ENCODE results near the gene MARCKS. TPM values are rescaled to one million over a fixed set of nuclear protein-coding genes. Genes with fewer than 3 reads are reported as not detected.

The MARCKS gene
- polyA plus RNA-seq, 2 of the 4 experiments (the other 2 are of a cell fraction), result 21.2 to 39.4 TPM

DNA sequence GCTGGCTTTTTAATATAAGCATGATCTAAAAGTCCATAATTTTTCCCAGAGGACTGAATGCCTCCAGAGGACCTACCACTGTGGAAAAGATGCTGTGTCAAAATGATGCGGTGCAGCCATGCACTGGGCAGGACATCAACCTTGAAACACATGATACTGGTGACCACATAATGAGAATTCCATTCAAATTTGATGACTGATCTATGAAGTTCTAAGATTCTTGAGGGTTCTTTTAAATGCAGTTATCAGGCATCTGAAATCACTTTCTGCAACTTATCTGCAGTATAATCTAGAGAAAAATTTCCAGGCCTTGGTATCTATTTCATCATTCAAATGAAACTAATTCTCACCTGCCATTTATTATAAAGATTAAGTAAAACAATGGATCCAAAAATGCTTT is 15.0 kb upstream of the MARCKS start:
- ATAC-seq (no peak), DNase-seq (ENCODE audit: low read depth in 1 of 2, low spot score in 1 of 2) (no peak), FAIRE-seq (no peak)
- WGBS (ENCODE audit: missing lambda C conversion rate), result 88% methylated on average over 1 of the region's 1 CpG
- Histone ChIP-seq H3K4me2 (no peak overlapping the region), H3K27ac (no peak overlapping the region), H3K9me3 (no peaks in the 10 kb centered on the region), H3K4me3 (no peak overlapping the region), H3K4me1 (no peaks in the 10 kb centered on the region)
- TF ChIP-seq GATA3 (IDR thresholded peaks at IDR 0.05; ENCODE audit: borderline replicate concordance) (no peak), HOXB13 (CRISPR knock-in tag; IDR thresholded peaks at IDR 0.05; ENCODE audit: low read depth) (no peak), CBX8 (IDR thresholded peaks at IDR 0.05) (no peak), KDM5A (IDR thresholded peaks at IDR 0.05) (no peak), FOSL2 (IDR thresholded peaks at IDR 0.05) (no peak), FOSL2 (CRISPR knock-in tag; IDR thresholded peaks at IDR 0.05) (no peak), ZFP36 (IDR thresholded peaks at IDR 0.05; ENCODE audit: borderline replicate concordance, partially characterized antibody) (no peak), FOXS1 (CRISPR knock-in tag; IDR thresholded peaks at IDR 0.05) (no peak), POLR2AphosphoS2 (conservative IDR thresholded peaks at IDR 0.05; ENCODE audit: low read length) (no peak), SMC3 (IDR thresholded peaks at IDR 0.05) (no peak), RAD21 (conservative IDR thresholded peaks at IDR 0.05 in 1 of 2, IDR thresholded peaks at IDR 0.05 in 1 of 2) (no peak), ESRRA (IDR thresholded peaks at IDR 0.05; ENCODE audit: borderline replicate concordance, low read length) (no peak), ZC3H11A (IDR thresholded peaks at IDR 0.05) (no peak), TP53 (CRISPR knock-in tag; IDR thresholded peaks at IDR 0.05) (no peak), PHF8 (IDR thresholded peaks at IDR 0.05; ENCODE audit: borderline replicate concordance, low read depth) (no peak), RNF2 (IDR thresholded peaks at IDR 0.05; ENCODE audit: borderline replicate concordance, low read depth) (no peak), MAZ (IDR thresholded peaks at IDR 0.05; ENCODE audit: borderline replicate concordance, low read depth, low read length) (no peak), JUNB (IDR thresholded peaks at IDR 0.05) (no peak)
- TF ChIP-seq, protein P1, sequence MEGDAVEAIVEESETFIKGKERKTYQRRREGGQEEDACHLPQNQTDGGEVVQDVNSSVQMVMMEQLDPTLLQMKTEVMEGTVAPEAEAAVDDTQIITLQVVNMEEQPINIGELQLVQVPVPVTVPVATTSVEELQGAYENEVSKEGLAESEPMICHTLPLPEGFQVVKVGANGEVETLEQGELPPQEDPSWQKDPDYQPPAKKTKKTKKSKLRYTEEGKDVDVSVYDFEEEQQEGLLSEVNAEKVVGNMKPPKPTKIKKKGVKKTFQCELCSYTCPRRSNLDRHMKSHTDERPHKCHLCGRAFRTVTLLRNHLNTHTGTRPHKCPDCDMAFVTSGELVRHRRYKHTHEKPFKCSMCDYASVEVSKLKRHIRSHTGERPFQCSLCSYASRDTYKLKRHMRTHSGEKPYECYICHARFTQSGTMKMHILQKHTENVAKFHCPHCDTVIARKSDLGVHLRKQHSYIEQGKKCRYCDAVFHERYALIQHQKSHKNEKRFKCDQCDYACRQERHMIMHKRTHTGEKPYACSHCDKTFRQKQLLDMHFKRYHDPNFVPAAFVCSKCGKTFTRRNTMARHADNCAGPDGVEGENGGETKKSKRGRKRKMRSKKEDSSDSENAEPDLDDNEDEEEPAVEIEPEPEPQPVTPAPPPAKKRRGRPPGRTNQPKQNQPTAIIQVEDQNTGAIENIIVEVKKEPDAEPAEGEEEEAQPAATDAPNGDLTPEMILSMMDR (IDR thresholded peaks at IDR 0.05), result no peak
- TF ChIP-seq, protein P2, sequence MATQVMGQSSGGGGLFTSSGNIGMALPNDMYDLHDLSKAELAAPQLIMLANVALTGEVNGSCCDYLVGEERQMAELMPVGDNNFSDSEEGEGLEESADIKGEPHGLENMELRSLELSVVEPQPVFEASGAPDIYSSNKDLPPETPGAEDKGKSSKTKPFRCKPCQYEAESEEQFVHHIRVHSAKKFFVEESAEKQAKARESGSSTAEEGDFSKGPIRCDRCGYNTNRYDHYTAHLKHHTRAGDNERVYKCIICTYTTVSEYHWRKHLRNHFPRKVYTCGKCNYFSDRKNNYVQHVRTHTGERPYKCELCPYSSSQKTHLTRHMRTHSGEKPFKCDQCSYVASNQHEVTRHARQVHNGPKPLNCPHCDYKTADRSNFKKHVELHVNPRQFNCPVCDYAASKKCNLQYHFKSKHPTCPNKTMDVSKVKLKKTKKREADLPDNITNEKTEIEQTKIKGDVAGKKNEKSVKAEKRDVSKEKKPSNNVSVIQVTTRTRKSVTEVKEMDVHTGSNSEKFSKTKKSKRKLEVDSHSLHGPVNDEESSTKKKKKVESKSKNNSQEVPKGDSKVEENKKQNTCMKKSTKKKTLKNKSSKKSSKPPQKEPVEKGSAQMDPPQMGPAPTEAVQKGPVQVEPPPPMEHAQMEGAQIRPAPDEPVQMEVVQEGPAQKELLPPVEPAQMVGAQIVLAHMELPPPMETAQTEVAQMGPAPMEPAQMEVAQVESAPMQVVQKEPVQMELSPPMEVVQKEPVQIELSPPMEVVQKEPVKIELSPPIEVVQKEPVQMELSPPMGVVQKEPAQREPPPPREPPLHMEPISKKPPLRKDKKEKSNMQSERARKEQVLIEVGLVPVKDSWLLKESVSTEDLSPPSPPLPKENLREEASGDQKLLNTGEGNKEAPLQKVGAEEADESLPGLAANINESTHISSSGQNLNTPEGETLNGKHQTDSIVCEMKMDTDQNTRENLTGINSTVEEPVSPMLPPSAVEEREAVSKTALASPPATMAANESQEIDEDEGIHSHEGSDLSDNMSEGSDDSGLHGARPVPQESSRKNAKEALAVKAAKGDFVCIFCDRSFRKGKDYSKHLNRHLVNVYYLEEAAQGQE (IDR thresholded peaks at IDR 0.05), result no peak
- CTCF ChIA-PET, result no interaction called here
- POLR2A ChIA-PET, result no interaction called here

- no peak for DNase-seq (ENCODE audit: low read depth in 1 of 2, low spot score in 1 of 2)
- TF ChIP-seq FOSL2 (IDR thresholded peaks at IDR 0.05), result no peak
- no peak for TF ChIP-seq FOSL2 (CRISPR knock-in tag; IDR thresholded peaks at IDR 0.05)
- no peaks in the 10 kb centered on the region for H3K9me3 ChIP-seq
- H3K4me2 ChIP-seq, result no peak overlapping the region
- 95% methylated on average over 6 of the region's 6 CpGs for WGBS (ENCODE audit: missing lambda C conversion rate)
- ATAC-seq, result no peak
- no peak overlapping the region for H3K27ac ChIP-seq
- H3K4me1 ChIP-seq, result no peaks in the 10 kb centered on the region
- ChIA-PET CTCF (interaction anchor here (0.7 to 1.0 kb wide), 2 partner anchors 9 to 11 kb away, joined by 4 to 6 read pairs; no protein-coding TSS in a partner anchor), POLR2A (no interaction called here)
- no peak for FAIRE-seq
- H3K4me3 ChIP-seq, result no peak overlapping the region
Observed at GRCh38 chr6:113843500-113844073, 13.6 kb upstream of the MARCKS start.

Data from A549 (cell line).